Fibroblast of gingiva (primary cell): ENCODE results near the gene TRIM73.
"Not testable (repeated sequence)": the region's sequence is repeated elsewhere in the genome, so short reads cannot be mapped to it uniquely, and the experiment has no call there.

ENCODE experiments used
- DNase-seq: peaks from one replicate; pipeline ENCODE4 v3.0.0-alpha.2; 2011; ENCODE audit warnings: low read depth

The TRIM73 gene

GRCh38 chr7:75415829-75416373 is 20.5 kb downstream of the TRIM73 start:
- DNase-seq, result not testable (repeated sequence)

GRCh38 chr7:75416787-75417186 is 21.4 kb downstream of the TRIM73 start:
- DNase-seq, result not testable (repeated sequence)

GRCh38 chr7:75418292-75418858 is 22.9 kb downstream of the TRIM73 start:
- not testable (repeated sequence) for DNase-seq

GRCh38 chr7:75419210-75419609 is 23.8 kb downstream of the TRIM73 start:
- DNase-seq, result not testable (repeated sequence)

- not testable (repeated sequence) for DNase-seq
Measured at GRCh38 chr7:75419693-75420092, 24.3 kb downstream of the TRIM73 start.

GRCh38 chr7:75420152-75420551 is 24.7 kb downstream of the TRIM73 start:
- not testable (repeated sequence) for DNase-seq

- not testable (repeated sequence) for DNase-seq
Measured at GRCh38 chr7:75421798-75422710, 26.6 kb downstream of the TRIM73 start.

- DNase-seq, result not testable (repeated sequence)
Measured at GRCh38 chr7:75423481-75423880, 28.1 kb downstream of the TRIM73 start.

- DNase-seq, result not testable (repeated sequence)
Measured at GRCh38 chr7:75439000-75439399, 43.6 kb downstream of the TRIM73 start.

- not testable (repeated sequence) for DNase-seq
Measured at GRCh38 chr7:75442101-75442464, 46.7 kb downstream of the TRIM73 start.

GRCh38 chr7:75442465-75443111 is 47.2 kb downstream of the TRIM73 start:
- not testable (repeated sequence) for DNase-seq

GRCh38 chr7:75449946-75450345 is 54.5 kb downstream of the TRIM73 start:
- not testable (repeated sequence) for DNase-seq

GRCh38 chr7:75452494-75452955 is 57.1 kb downstream of the TRIM73 start:
- not testable (repeated sequence) for DNase-seq
